ENCODE measurements around the gene ESR1.

GRCh38 chr6:152107973-152108372 is 300.5 kb downstream of the ESR1 start:
- no peak for TF ChIP-seq CTCF (IDR thresholded peaks at IDR 0.05)
- no peak for TF ChIP-seq POLR2A (IDR thresholded peaks at IDR 0.05)
